K562 (cell line): ENCODE results near the gene FBXW11. TPM values are rescaled to one million over a fixed set of nuclear protein-coding genes. Genes with fewer than 3 reads are reported as not detected.

Experiments
- ATAC-seq: fragments of 200-7000 bp; cut with Tn5 transposase; 3 replicates; pipeline ENCODE4 v1.9.1; 2020; ENCODE audit warnings: moderate library complexity
- BruUV-seq: library from RNA; stranded (reverse); fragments of 400-500 nt; replicated peaks from 2 replicates; lab custom pipeline; 2021; lab: Mats Ljungman, UMichigan
- CTCF ChIA-PET: fragments of 300-600 bp; formaldehyde crosslinking; extraction: SDS; loops from one replicate; lab custom pipeline; 2021; ENCODE audit warnings: low intra/inter-chr PET ratio; lab: Yijun Ruan, JAX
- POLR2A ChIA-PET: fragments of 300-600, 350-650 bp; sonication (Branson Sonifier 250); formaldehyde crosslinking; extraction: SDS; loops from one replicate; lab custom pipeline; 2021; ENCODE audit warnings: antibody characterized with exemption, inconsistent platforms; lab: Yijun Ruan, JAX
- DNase-seq, 4 experiments: peaks; one replicate each; pipeline versions ENCODE4 v3.0.0 to v3.0.0-alpha.2; 2011 to 2018; ENCODE audit warnings: low spot score in 3 of 4, mixed read lengths in 3 of 4; ENCODE audit errors: extremely low read depth in 1 of 4
- FAIRE-seq: peaks from 2 replicates; lab custom pipeline; 2011; peaks lifted over from hg19 to GRCh38; lab: Jason Lieb, UNC
- H2AFZ ChIP-seq: 2 replicates; pipeline ENCODE4 v1.6.0; 2011; ENCODE audit warnings: low read depth, low read length, control low read depth, inconsistent platforms
- H3K27ac ChIP-seq: fragments of 200-600 bp; 3 replicates; pipeline ENCODE4 v1.8.0; 2011; ENCODE audit warnings: low read depth, mild to moderate bottlenecking, control low read depth, inconsistent platforms, low read length, moderate library complexity, mixed read lengths; ENCODE audit errors: extremely low read depth
- H3K27me3 ChIP-seq, 2 experiments: fragments of 300-600 bp in 1 of 2; 2 replicates in 1 of 2; 3 replicates in 1 of 2; pipeline versions ENCODE4 v1.6.0 to v1.8.0; 2011; ENCODE audit warnings: inconsistent platforms in 2 of 2, low read length in 2 of 2, mild to moderate bottlenecking in 1 of 2, mixed read lengths in 1 of 2, moderate library complexity in 1 of 2; ENCODE audit not compliant: control insufficient read depth in 2 of 2, insufficient read depth in 2 of 2
- H3K36me3 ChIP-seq: fragments of 300-600 bp; 3 replicates; pipeline ENCODE4 v1.8.0; 2011; ENCODE audit warnings: mild to moderate bottlenecking, low read length, inconsistent platforms; ENCODE audit not compliant: control insufficient read depth, insufficient read depth
- H3K4me1 ChIP-seq, 2 experiments: fragments of 200-600 bp in 1 of 2; replicated peaks in 1 of 2; 2 replicates in 1 of 2; 3 replicates in 1 of 2; pipeline versions ENCODE4 v1.5.1 to v1.8.0; 2011; ENCODE audit warnings: inconsistent platforms in 2 of 2, low read length in 2 of 2, mild to moderate bottlenecking in 1 of 2, mixed read lengths in 1 of 2, moderate library complexity in 1 of 2; ENCODE audit not compliant: control insufficient read depth in 2 of 2, insufficient read depth in 2 of 2
- H3K4me2 ChIP-seq: 2 replicates; pipeline ENCODE4 v1.6.1; 2011; ENCODE audit warnings: low read length, control low read depth, inconsistent platforms, mixed read lengths; ENCODE audit not compliant: insufficient read depth
- H3K4me3 ChIP-seq: fragments of 200-600 bp; sonication (generic), shearing (Covaris generic); 2 replicates; pipeline ENCODE4 v1.5.1; 2016; ENCODE audit warnings: control low read depth, inconsistent platforms
- H3K79me2 ChIP-seq: fragments of 200-600 bp; 3 replicates; pipeline ENCODE4 v1.8.0; 2011; ENCODE audit warnings: low read length, inconsistent platforms; ENCODE audit not compliant: control insufficient read depth, insufficient read depth
- H3K9ac ChIP-seq, 2 experiments: 2 replicates each; pipeline versions ENCODE4 v1.6.0 to v1.6.1; 2011; ENCODE audit warnings: low read depth in 2 of 2, low read length in 2 of 2, control low read depth in 1 of 2, inconsistent platforms in 1 of 2, mild to moderate bottlenecking in 1 of 2, mixed read lengths in 1 of 2; ENCODE audit not compliant: insufficient read depth in 1 of 2
- H3K9me1 ChIP-seq: one replicate; pipeline ENCODE4 v1.6.0; 2011; ENCODE audit warnings: inconsistent platforms, mild to moderate bottlenecking, low read length, moderate library complexity; ENCODE audit not compliant: control insufficient read depth, insufficient read depth
- H3K9me3 ChIP-seq: replicated peaks from 2 replicates; pipeline ENCODE4 v1.5.1; 2011; ENCODE audit warnings: low read depth, low read length, inconsistent platforms; ENCODE audit not compliant: control insufficient read depth, insufficient read depth
- H4K20me1 ChIP-seq: replicated peaks from 2 replicates; pipeline ENCODE4 v1.6.1; 2011; ENCODE audit warnings: low read length, inconsistent platforms, mixed read lengths; ENCODE audit not compliant: control insufficient read depth, insufficient read depth
- ARID1B ChIP-seq: fragments of 450-650 bp; IDR thresholded peaks from 2 replicates; pipeline ENCODE4 v1.6.1; 2016; ENCODE audit warnings: antibody characterized with exemption, mild to moderate bottlenecking, inconsistent platforms
- POLR2G ChIP-seq: fragments of 200-400 bp; formaldehyde crosslinking; IDR thresholded peaks from 2 replicates; pipeline ENCODE4 v1.6.1; 2017; ENCODE audit warnings: low read depth, mild to moderate bottlenecking, antibody characterized with exemption, low read length, moderate library complexity
- RAD21 ChIP-seq, 2 experiments: fragments of 250-450 bp in 1 of 2; fragments of 450-650 bp in 1 of 2; sonication (Bioruptor Pico) in 1 of 2; formaldehyde crosslinking in 1 of 2; IDR thresholded peaks in 1 of 2; conservative IDR thresholded peaks in 1 of 2; 2 replicates each; pipeline versions ENCODE4 v1.4.0 to v1.8.0; 2020 to 2022; ENCODE audit warnings: mild to moderate bottlenecking in 2 of 2, moderate library complexity in 1 of 2
- SMC3 ChIP-seq: conservative IDR thresholded peaks from 2 replicates; pipeline ENCODE4 v1.6.1; 2011; ENCODE audit warnings: low read depth, low read length, improper control_type of control experiment; ENCODE audit not compliant: insufficient read depth
- STAG1 ChIP-seq: sonication (generic); formaldehyde crosslinking; IDR thresholded peaks from 2 replicates; pipeline ENCODE4 v1.5.0; 2020; ENCODE audit warnings: missing genetic modification reagents, borderline replicate concordance
- ZNF347 ChIP-seq: fragments of 450-650 bp; formaldehyde crosslinking; IDR thresholded peaks from 2 replicates; pipeline ENCODE4 v1.4.0; 2020; ENCODE audit warnings: low read depth, mild to moderate bottlenecking, moderate library complexity
- WGBS: fragments of 100-300 bp; shearing (Covaris generic); methylation state at CpG from one replicate; pipeline ENCODE4 v1.1.6; 2016; ENCODE audit warnings: low coverage, mixed read lengths; ENCODE audit not compliant: insufficient coverage; ENCODE audit errors: missing lambda C conversion rate; 5-methylcytosine and 5-hydroxymethylcytosine counted together
- in situ Hi-C: fragments of 300-500 bp; cut with MboI; formaldehyde crosslinking; loops from 4 replicates; pipeline ENCODE4 v1.15.0; 2018; ENCODE audit warnings: inconsistent platforms, mixed read lengths
- intact Hi-C: fragments of 100-400 bp; cut with micrococcal nuclease; formaldehyde crosslinking; loops from 2 replicates; pipeline ENCODE4 v1.14.2; 2022
- polyA plus RNA-seq, 8 experiments: library from polyadenylated mRNA; depleted of rRNA in 4 of 8; stranded (reverse) in 5 of 8; unstranded in 3 of 8; fragments of >200 nt; fragmentation: Nextera tagmentation in 2 of 8; fragmentation: Illumina TruSeq in 1 of 8; extraction: Ambion mirVana in 2 of 8; extraction: Trizol in 1 of 8; gene quantifications; 2 replicates each; pipeline versions ENCODE4 v1.2.1 to v1.2.3, GENCODE V29; 2011 to 2014; ENCODE audit warnings: inconsistent platforms in 1 of 8, missing spikeins in 1 of 8
- total RNA-seq, 7 experiments: library from RNA; depleted of rRNA in 6 of 7; stranded (reverse); fragments of >200 nt in 6 of 7; fragmentation: Illumina TruSeq in 2 of 7; extraction: Trizol in 2 of 7; gene quantifications; 2 replicates each; pipeline versions ENCODE4 v1.2.1 to v1.2.3, GENCODE V29; 2011 to 2021; ENCODE audit warnings: low replicate concordance in 1 of 7
- TF ChIP-seq, protein P1 (sequence below): fragments of 450-650 bp; formaldehyde crosslinking; IDR thresholded peaks from 2 replicates; pipeline ENCODE4 v1.4.0; 2022; ENCODE audit warnings: missing genetic modification characterization
- TF ChIP-seq, protein P2 (sequence below), 3 experiments: IDR thresholded peaks in 2 of 3; conservative IDR thresholded peaks in 1 of 3; 2 replicates each; pipeline ENCODE4 v1.5.1; 2011 to 2012; ENCODE audit warnings: low read length in 3 of 3, mild to moderate bottlenecking in 3 of 3, control low read depth in 2 of 3, improper control_type of control experiment in 1 of 3, inconsistent platforms in 1 of 3, low read depth in 1 of 3, mixed read lengths in 1 of 3, moderate library complexity in 1 of 3; ENCODE audit not compliant: insufficient read depth in 2 of 3

FBXW11 gene
- total and polyA plus RNA-seq, 9 of the 15 experiments (the other 6 are each of a cell fraction or from before 2014, with no cell fraction given), result 3.0 to 28.6 (median 23.6) TPM

DNA sequence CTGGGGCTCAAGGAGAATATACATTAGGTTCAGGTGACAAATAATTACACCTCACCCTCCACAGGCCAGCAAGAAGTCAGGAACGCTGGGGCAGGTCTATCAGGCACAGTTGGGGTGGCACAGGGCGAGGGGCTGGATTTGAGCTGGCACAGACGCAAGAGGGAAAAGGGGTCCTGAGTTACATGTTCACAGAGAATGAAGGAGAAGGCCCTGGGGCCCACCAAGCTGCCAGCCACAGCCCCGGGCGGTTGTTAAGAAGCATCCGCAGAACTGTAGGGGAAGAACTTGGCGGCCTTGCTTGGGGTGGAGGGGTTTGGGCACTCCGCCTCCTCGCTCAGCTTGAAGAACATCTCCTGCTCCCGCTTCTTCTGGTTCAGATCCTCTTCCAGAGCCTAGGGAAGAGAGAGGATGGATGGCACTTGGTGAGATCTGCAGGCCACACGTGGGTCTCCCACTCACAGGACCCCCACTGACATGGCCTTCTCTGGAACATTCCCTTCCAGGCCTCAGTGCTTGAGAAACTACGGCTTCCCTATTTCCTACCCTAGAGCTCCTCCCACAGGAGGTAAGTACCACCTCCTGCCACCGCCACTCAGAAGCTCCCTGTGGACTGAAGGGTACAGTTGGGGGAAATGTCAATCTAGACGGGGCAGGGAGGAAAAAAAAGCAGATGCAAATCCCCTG is 38.3 kb upstream of the FBXW11 start:
- no peak for TF ChIP-seq ZNF347 (CRISPR knock-in tag)
- TF ChIP-seq, protein P1, sequence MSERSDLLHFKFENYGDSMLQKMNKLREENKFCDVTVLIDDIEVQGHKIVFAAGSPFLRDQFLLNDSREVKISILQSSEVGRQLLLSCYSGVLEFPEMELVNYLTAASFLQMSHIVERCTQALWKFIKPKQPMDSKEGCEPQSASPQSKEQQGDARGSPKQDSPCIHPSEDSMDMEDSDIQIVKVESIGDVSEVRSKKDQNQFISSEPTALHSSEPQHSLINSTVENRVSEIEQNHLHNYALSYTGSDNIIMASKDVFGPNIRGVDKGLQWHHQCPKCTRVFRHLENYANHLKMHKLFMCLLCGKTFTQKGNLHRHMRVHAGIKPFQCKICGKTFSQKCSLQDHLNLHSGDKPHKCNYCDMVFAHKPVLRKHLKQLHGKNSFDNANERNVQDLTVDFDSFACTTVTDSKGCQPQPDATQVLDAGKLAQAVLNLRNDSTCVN (CRISPR knock-in tag), result no peak
- TF ChIP-seq, protein P2, sequence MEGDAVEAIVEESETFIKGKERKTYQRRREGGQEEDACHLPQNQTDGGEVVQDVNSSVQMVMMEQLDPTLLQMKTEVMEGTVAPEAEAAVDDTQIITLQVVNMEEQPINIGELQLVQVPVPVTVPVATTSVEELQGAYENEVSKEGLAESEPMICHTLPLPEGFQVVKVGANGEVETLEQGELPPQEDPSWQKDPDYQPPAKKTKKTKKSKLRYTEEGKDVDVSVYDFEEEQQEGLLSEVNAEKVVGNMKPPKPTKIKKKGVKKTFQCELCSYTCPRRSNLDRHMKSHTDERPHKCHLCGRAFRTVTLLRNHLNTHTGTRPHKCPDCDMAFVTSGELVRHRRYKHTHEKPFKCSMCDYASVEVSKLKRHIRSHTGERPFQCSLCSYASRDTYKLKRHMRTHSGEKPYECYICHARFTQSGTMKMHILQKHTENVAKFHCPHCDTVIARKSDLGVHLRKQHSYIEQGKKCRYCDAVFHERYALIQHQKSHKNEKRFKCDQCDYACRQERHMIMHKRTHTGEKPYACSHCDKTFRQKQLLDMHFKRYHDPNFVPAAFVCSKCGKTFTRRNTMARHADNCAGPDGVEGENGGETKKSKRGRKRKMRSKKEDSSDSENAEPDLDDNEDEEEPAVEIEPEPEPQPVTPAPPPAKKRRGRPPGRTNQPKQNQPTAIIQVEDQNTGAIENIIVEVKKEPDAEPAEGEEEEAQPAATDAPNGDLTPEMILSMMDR (IDR thresholded peaks at IDR 0.05 in 2 of 3, conservative IDR thresholded peaks at IDR 0.05 in 1 of 3; ENCODE audit: insufficient read depth in 2 of 3, low read depth in 1 of 3, low read length in 3 of 3), result peak; percentile 26 to 49 (median 46); a peak in 4 of 6 replicates
- TF ChIP-seq POLR2G, result no peak
- peak; percentile 14; the same call in 1 of the 2 replicates for TF ChIP-seq STAG1
- 0 out of 2 replicates have a peak, but pooled peaks have one; percentile 15 for TF ChIP-seq SMC3
- peak; percentile 24 to 52; a peak in 3 of 4 replicates for TF ChIP-seq RAD21 (CRISPR knock-in tag; conservative IDR thresholded peaks at IDR 0.05 in 1 of 2, IDR thresholded peaks at IDR 0.05 in 1 of 2)
- no peak for TF ChIP-seq ARID1B
- ChIA-PET CTCF (interaction anchor here (0.8 kb wide), 1 partner anchor 12 kb away, joined by 3 read pairs; no protein-coding TSS in a partner anchor), POLR2A (interaction anchor here (0.7 to 1.0 kb wide), 2 partner anchors 38 to 130 kb away, joined by 3 to 4 read pairs; partner anchors contain the start of gene FBXW11)
- no peak overlapping the region for H3K9ac ChIP-seq
- peaks cover 15 to 21% of the 10 kb centered on the region in 2 experiments; a peak in 4 of 5 replicates for H3K27me3 ChIP-seq
- H3K79me2 ChIP-seq, result no peaks in the 10 kb centered on the region
- peaks cover 0 to 3% of the 10 kb centered on the region in 2 experiments; a peak in 2 of 5 replicates for H3K4me1 ChIP-seq
- no peak overlapping the region for H2AFZ ChIP-seq
- H3K4me3 ChIP-seq, result no peak overlapping the region
- FAIRE-seq (no peak), ATAC-seq (peak; percentile 71), DNase-seq (peak in 2 of 4 experiments; percentile 35 to 41)
- intact Hi-C loops (loop anchor here (10.0 kb wide), 2 partner anchors 270 to 410 kb away; no protein-coding TSS in a partner anchor), in situ Hi-C loops (no loop called here)
- no peak overlapping the region for H3K4me2 ChIP-seq
- H4K20me1 ChIP-seq, result no peaks in the 10 kb centered on the region
- no peak overlapping the region for H3K27ac ChIP-seq
- no TSS peak for BruUV-seq
- 51% methylated on average over 14 of the region's 14 CpGs for WGBS
- no peaks in the 10 kb centered on the region for H3K9me1 ChIP-seq
- no peaks in the 10 kb centered on the region for H3K9me3 ChIP-seq
- H3K36me3 ChIP-seq, result no peaks in the 10 kb centered on the region
